ENCODE results near the gene PRDM16.

PRDM16 gene

GRCh38 chr1:3175486-3175885, 106.5 kb downstream of the PRDM16 start:
- H3K9me3 ChIP-seq (ENCODE audit: low read length), result no peaks in the 10 kb centered on the region
- no peaks in the 10 kb centered on the region for H3K9me2 ChIP-seq (ENCODE audit: low read depth, low read length)
- no peaks in the 10 kb centered on the region for H3K36me3 ChIP-seq (ENCODE audit: insufficient read depth, low read length)
- no peak overlapping the region for H3K4me2 ChIP-seq (ENCODE audit: low read length)
- no peak overlapping the region for H3K4me3 ChIP-seq (ENCODE audit: low read depth, low read length, poor library complexity, severe bottlenecking)
- no peak for TF ChIP-seq EZH2 (IDR thresholded peaks at IDR 0.05; ENCODE audit: borderline replicate concordance, low read length)
- TF ChIP-seq CTCF (IDR thresholded peaks at IDR 0.05; ENCODE audit: low read length), result no peak
- H3K27ac ChIP-seq (ENCODE audit: low read depth, low read length, poor library complexity, severe bottlenecking), result no peak overlapping the region
- H3K27me3 ChIP-seq (ENCODE audit: insufficient read depth, low read length), result no peaks in the 10 kb centered on the region; the same call in 1 of the 2 replicates
- H3K79me2 ChIP-seq (ENCODE audit: insufficient read depth, low read length), result no peaks in the 10 kb centered on the region
- no peak overlapping the region for H3K9ac ChIP-seq (ENCODE audit: low read length)
- no peak overlapping the region for H2AFZ ChIP-seq (ENCODE audit: low read length)
- H3F3A ChIP-seq (ENCODE audit: insufficient read depth, low read length), result no peaks in the 10 kb centered on the region
- H3K4me1 ChIP-seq (ENCODE audit: insufficient read depth, low read length, severe bottlenecking), result no peaks in the 10 kb centered on the region
- no peaks in the 10 kb centered on the region for H4K20me1 ChIP-seq (ENCODE audit: insufficient read depth, low read length)

GRCh38 chr1:3176028-3176427, 107.0 kb downstream of the PRDM16 start:
- Histone ChIP-seq H3K9me2 (ENCODE audit: low read depth, low read length) (no peaks in the 10 kb centered on the region), H3K36me3 (ENCODE audit: insufficient read depth, low read length) (no peaks in the 10 kb centered on the region), H4K20me1 (ENCODE audit: insufficient read depth, low read length) (no peaks in the 10 kb centered on the region), H3K9ac (ENCODE audit: low read length) (no peak overlapping the region), H3K4me2 (ENCODE audit: low read length) (no peak overlapping the region), H3K79me2 (ENCODE audit: insufficient read depth, low read length) (no peaks in the 10 kb centered on the region), H3K9me3 (ENCODE audit: low read length) (no peaks in the 10 kb centered on the region), H3F3A (ENCODE audit: insufficient read depth, low read length) (0 out of 2 replicates have a peak, but pooled peaks cover 1% of the 10 kb centered on the region), H3K4me3 (ENCODE audit: low read depth, low read length, poor library complexity, severe bottlenecking) (no peak overlapping the region), H3K27me3 (ENCODE audit: insufficient read depth, low read length) (no peaks in the 10 kb centered on the region; the same call in 1 of the 2 replicates), H3K27ac (ENCODE audit: low read depth, low read length, poor library complexity, severe bottlenecking) (no peak overlapping the region), H2AFZ (ENCODE audit: low read length) (no peak overlapping the region), H3K4me1 (ENCODE audit: insufficient read depth, low read length, severe bottlenecking) (no peaks in the 10 kb centered on the region)
- no peak for TF ChIP-seq EZH2 (IDR thresholded peaks at IDR 0.05; ENCODE audit: borderline replicate concordance, low read length)
- no peak for TF ChIP-seq CTCF (IDR thresholded peaks at IDR 0.05; ENCODE audit: low read length)

- Histone ChIP-seq H3K9me3 (ENCODE audit: low read length) (no peaks in the 10 kb centered on the region), H3K9me2 (ENCODE audit: low read depth, low read length) (no peaks in the 10 kb centered on the region), H2AFZ (ENCODE audit: low read length) (no peak overlapping the region), H3K9ac (ENCODE audit: low read length) (no peak overlapping the region), H3K4me3 (ENCODE audit: low read depth, low read length, poor library complexity, severe bottlenecking) (no peak overlapping the region), H3K79me2 (ENCODE audit: insufficient read depth, low read length) (no peaks in the 10 kb centered on the region), H3K27ac (ENCODE audit: low read depth, low read length, poor library complexity, severe bottlenecking) (no peak overlapping the region), H4K20me1 (ENCODE audit: insufficient read depth, low read length) (no peaks in the 10 kb centered on the region), H3K27me3 (ENCODE audit: insufficient read depth, low read length) (no peaks in the 10 kb centered on the region; the same call in 1 of the 2 replicates), H3K4me1 (ENCODE audit: insufficient read depth, low read length, severe bottlenecking) (no peaks in the 10 kb centered on the region), H3K36me3 (ENCODE audit: insufficient read depth, low read length) (no peaks in the 10 kb centered on the region), H3K4me2 (ENCODE audit: low read length) (no peak overlapping the region), H3F3A (ENCODE audit: insufficient read depth, low read length) (0 out of 2 replicates have a peak, but pooled peaks cover 2% of the 10 kb centered on the region)
- TF ChIP-seq EZH2 (IDR thresholded peaks at IDR 0.05; ENCODE audit: borderline replicate concordance, low read length) (no peak), CTCF (IDR thresholded peaks at IDR 0.05; ENCODE audit: low read length) (no peak)
Observed at GRCh38 chr1:3176820-3177219, 107.8 kb downstream of the PRDM16 start.

All from OCI-LY1 (cell line).